HG02884 (cell line): ENCODE data around the gene LTF.
"Not testable (repeated sequence)": the region's sequence is repeated elsewhere in the genome, so short reads cannot be mapped to it uniquely, and the experiment has no call there.

Experiments
- ATAC-seq: cut with Tn5 transposase; IDR thresholded peaks from one replicate; pipeline ENCODE4 v1.9.1; 2021; ENCODE audit warnings: mild to moderate bottlenecking, moderate library complexity; ENCODE audit not compliant: unreplicated experiment

Gene LTF

DNA sequence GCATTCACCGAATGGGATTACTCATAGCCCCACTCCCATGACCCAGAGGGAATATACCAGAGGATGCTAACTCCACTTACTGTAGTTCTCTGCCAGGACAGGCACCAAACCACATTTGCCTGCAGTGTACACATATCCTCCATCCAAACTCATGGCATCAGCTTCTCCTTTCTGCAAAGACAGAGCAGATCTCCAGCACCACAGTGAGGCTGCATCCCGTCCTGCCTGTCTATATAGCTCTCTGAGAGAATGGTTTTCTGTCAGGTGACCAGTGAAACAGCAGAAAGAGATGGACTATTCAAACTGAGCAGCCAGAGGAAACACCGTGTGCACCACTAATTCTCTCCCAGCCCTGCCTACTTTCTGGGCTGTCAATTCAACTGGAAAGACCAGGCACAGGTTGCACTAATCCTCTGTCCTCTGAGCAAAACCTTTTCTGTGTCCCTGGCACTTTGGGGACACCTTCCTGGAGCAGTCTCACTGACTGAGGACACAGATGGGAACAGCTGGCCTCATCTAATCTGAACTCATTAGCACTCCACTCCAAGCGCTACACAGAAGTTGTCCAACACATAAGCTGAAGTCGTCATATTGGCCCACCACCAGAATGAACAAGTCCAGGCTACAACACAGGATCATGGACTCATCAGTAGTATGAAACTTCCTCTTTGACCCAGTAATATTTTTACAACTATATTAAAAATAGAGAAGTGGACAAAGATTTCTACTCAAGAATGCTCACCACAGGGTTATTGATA lies 17.3 kb downstream of the LTF start:
- no peak for ATAC-seq

DNA sequence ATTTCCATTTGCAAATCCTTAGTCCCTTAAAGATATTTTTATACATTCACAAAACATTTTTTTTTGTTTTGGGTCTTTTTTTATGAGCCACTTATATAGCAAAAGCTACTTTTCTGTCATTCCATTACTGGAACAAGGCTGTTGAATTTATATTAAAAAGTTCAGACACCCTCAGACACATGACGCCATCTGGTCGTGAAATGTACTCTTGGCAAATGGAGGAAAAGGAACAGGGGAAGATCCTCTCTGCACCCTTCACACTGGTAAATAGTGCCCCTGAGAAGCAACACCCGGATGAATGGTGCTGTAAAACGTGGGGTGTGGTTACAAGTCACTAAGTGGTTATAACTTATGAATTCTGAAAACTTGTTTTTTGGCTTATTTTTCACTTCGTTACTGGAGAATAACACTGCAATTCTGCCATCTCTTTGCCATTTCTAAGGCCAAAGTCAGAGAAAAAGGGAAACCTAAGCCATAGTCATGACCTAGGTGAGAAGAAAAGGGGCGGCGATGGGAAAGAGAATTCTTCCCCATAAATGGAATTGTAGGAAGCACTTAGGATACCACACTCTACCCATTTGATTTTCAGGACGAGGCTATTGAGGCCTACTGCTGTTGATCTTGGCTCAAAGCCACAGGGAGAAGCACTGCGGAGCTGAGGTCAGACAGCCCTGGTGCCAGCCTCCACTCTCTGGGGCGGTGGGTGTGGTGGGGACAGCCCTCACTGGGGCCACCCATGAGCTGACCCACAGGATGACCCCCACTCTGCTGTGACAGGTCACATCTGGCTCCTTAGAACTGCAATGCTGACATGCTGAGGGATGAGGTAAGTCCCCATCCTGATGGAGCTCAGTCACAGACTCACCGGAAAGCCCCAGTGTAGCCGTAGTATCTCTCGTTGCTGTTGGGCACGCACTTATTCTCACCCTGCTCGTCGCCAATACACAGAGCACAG lies 21.9 kb downstream of the LTF start:
- ATAC-seq: no peak

DNA sequence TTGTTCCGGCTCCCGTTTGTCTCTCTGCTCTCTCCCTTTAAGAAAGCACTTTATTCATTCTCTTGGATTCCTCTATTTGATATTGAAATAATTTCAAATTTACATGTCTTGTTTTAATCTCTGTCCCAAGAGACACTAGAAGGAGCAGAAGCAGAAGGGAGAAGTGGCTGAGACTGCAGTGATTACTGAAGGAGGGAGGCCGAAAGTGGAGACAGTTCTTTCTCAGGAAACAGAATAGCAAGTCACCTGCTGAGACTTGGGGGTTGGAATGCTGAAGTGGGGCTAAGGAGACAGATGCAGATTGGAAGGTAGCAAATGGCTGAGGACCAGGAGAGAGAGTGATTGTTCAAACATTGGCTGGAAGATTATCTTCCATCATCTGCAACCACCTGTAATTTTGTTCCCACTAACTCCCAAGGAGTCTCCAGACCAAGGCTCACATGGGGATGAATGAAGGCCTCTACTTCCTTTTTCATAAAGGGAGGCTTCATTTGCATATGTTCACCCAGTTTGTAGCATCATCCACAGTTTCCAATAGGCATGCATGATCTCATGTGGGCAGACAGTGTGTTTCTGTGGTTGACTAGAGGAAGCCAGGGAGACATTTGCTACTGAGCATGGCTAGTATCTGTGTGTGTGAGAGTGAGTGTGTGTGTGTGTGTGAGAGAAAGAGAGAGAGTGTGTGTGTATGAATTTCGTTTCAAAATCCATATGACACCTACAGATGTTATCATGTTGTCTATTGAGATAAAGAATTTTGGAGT lies 24.0 kb downstream of the LTF start:
- ATAC-seq: peak; percentile 84

DNA sequence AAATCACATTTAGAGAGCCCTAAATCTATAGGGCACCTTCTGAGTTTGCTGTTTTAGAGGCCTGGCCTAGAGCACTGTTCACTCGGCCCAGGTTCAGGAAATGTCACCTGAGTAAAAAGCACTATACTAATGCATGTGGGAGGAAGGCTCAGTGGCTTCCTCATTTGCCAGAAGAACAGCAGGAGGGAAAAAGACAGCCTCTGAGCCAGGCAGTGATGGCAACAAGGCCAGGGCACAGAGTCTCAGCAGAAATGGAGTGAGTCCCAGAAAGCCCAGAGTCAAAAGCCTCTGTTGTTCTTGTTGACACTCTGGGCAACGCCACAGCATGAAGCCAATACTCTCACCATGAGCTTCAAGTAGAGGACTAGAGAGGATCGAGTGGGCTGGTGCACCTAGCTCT lies 25.9 kb downstream of the LTF start:
- no peak for ATAC-seq

DNA sequence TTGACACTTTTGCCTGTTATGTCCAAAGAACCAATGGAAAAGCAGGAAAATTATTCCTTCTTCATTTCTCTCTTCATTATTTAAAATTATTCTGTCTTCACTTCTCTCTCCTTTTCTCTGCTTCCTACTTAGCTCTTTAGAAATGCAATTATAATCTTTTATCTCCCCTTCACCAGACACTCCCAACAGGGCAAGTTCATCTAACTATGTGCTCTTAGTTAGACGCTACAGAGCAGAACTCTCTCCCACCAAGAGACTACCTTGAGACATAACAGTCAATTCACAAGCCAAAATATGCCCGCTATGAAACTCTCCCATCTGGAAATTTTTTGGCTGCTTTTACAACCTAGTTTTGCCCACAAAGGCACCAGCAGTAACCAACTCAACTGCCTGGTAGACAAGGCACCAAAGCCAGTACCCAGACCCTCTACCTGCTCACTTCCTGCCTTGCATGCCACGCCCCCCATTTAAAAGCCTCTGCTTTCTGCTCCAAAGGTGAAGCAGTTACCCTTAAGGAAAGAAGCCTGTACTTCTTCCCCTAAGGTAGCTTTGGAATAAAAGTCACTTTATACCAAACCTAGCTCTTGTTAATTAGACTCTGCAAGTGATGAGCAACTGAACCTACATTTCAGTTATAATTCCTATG lies 29.5 kb downstream of the LTF start:
- no peak for ATAC-seq

DNA sequence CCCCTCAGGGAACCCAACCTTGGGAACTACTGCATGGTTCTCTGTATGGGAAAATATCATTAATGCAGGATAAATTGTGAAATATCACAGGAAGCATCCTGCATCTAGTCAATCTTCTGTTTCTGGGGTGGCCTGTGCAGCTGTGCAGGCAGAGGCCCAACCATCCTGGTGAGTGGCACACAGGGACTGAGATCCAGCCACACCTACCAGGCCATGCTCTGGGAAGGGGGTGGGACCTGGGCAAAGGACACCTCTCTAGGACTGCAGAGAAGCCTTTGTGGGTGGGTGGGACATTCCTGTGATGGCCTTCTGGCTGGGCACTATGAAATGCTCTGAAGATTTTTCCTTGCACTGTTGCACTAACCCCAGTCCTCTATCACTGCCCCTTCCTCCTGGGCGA lies 30.9 kb downstream of the LTF start:
- no peak for ATAC-seq

DNA sequence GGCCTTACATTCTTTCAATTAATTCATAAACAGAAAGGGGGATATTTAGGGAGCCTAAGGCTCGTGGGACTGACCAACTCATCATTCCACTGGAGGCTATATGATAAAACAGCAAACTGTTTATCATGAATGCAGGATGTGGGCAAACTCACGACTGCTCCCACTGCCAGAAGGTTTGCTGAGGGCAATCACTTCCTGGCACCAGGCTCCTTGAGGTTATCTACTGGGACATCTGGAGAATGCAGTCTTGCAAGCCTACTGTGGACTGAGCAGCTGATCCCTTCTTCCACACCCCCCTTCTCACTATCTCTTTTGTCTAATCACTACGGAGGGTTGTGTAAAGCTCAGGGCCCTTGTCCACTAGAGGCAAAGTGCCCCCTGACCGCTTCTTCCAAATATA lies 31.6 kb downstream of the LTF start:
- ATAC-seq: not testable (repeated sequence)

DNA sequence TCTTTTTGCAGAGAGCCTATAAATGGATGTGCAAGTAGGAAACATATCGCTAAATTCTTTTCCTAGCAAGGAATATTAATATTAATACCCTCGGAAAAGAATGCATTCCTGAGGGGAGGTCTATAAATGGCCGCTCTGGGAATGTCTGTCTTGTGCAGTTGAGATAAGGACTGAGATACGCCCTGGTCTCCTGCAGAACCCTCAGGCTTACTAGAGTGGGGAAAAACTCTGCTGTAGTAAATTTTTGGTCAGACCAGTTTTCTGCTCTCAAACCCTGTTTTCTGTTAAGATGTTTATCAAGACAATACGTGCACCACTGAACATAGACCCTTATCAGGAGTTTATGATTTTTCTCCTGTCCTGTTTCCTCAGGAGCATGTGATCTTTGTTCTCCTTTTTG lies 32.8 kb downstream of the LTF start:
- not testable (repeated sequence) for ATAC-seq

DNA sequence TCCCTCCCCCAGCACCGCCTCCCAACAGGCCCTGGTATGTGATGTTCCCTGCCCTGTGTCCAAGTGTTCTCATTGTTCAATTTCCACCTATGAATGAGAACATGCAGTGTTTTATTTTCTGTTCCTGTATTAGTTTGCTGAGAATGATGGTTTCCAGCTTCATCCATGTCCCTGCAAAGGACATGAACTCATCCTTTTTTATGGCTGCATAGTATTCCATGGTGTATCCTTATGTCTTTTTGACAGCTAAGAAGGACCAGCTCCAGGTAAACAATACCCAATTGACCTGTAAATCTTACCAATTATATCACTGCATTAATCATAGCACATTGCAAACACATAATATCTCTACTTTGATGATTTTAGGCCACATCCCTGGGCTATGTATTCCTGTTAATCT lies 33.8 kb downstream of the LTF start:
- not testable (repeated sequence) for ATAC-seq

DNA sequence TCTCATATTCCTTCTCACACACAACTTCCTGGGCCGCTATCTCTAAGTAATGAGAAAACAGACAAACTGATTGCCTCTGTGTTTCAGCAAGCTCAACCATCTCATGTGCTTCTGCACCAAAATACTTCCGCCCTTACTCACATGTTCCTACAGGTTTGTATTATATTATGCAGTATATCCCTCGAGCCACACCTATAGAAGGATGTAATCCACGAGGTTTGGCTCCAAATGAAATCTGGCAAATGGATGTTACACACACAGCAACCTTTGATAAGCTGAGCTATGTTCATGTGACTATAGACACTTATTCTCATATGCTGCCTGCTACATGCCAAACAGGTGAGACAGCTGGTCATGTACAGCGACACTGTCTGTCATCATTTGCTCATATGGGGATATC lies 35.0 kb downstream of the LTF start:
- no peak for ATAC-seq

DNA sequence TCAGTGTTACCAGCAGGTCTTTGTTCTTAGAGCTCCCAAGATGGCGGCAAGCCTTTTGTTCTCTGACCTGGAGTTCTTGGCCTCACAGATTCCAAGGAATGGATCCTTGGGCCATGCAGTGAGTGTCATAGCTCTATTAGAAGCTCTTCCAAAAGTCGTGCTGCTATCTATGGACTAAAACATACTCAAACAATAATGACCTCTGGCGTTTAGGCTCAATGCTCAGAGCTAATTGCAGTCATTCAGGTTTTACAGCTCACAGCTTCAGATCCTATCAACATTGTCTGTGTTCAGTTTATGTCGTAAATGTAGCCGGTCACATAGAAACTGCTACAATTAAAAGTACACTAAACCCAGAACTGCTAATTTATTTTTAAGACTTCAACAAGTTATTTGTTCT lies 35.5 kb downstream of the LTF start:
- ATAC-seq: no peak

DNA sequence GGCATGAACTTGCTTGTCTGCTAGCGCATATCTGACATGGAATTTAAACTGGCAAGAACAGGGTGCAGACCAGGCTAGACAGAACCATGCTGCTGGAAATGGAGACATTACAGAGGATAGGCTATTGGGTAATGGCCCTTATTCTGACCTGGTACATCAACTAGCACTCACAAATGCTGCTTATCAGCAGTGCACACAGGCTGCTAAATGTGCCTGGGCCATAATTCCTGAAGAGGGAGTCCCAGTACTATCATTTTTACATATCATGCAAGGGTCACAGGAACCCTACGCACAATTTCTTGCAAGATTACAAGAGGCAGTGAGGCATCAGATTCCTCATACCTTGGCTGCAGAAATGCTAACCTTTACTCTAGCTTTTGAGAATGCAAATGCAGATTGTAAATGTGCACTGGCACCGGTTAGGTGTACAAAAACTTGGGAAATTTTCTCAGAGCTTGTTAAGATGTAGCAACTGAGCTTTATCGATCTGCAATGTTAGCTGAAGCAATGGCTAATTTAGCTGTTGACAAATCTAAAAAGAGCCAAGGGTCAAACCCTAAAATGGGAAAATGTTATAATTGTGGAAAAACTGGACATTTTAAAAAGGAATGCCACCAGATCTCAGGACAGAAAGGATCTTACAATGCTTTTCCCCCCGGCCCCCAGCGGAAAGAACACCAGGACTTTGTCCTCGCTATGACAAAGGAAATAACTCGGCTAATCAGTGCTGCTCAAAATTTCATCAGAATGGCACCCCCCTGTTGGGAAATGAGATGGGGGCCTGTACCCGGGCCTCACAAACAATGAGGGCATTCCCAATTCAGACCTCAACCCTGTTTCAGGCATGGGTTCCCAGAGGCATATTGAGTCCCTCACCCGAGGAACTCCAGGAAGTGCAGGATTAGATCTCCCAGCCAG lies 36.5 kb downstream of the LTF start:
- no peak for ATAC-seq

DNA sequence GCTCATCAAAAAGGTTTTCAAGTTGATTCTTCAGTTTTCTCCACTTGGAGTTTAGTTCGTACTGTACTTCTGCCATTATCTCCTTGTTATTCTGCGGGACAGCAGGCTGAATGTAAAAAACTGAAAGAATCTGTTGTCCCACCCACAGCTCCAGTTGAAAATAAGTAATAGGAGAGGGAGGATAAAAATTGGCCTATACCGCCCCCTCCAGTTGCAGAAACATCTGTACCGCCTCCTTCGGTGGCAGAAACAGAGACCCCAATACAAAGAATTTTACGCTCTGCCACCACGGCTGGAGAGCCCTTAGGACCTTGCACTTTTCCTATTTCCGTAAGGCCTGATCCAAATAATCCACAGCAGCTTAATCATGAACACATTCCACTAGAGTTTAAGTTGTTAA lies 37.3 kb downstream of the LTF start:
- not testable (repeated sequence) for ATAC-seq

DNA sequence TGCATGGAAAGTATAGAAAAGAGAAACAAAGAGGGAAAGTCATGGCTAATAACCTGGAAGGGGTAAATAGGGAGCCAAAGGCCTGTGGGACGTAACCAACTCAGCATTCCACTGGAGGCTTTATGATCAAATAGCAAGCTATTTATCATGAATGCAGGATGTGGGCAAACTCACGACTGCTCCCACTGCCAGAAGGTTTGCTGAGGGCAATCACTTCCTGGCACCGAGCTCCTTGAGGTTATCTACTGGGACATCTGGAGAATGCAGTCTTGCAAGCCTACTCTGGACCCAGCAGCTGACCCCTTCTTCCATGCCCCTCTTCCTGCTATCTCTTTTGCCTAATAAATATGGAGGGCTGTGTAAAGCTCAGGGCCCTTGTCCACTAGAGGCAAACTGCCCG lies 38.2 kb downstream of the LTF start:
- ATAC-seq: not testable (repeated sequence)

DNA sequence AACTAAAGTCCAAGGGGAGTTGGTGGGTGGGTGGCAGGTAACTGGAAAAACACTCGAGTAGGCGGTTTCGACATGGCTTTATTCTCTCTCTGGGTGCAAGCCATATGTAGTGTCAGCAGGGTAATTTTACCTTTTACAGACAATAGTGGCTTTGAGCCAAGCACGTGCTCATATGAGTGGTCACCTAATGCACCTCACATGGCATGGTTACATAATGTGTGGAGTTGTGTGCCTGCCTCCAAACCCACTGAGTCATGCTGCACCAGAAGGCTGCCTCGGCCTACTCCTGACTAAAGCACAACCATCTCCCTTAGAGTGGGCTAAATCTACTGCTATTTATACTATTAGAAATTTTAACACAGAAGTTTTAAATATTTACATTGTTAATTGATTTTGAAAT lies 41.1 kb downstream of the LTF start:
- ATAC-seq: no peak

DNA sequence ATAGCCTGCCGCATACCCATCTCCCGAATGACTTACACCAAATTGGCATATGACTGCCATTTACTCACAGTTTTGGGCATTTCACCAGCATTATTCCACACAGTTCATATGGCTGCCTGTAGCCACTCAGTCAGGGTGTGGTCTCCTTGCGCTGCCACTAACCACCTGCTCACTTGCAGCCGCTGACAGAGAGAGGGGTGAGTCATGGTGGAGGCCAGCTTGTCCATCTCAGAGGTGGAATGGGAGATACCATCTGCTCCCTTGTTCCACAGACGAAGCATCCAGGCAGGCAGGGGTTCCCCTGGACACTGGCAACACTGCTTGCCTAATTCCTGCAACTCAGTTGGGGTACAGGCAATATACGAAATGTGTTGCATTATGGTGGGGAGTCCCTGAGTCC lies 42.1 kb downstream of the LTF start:
- ATAC-seq: no peak

DNA sequence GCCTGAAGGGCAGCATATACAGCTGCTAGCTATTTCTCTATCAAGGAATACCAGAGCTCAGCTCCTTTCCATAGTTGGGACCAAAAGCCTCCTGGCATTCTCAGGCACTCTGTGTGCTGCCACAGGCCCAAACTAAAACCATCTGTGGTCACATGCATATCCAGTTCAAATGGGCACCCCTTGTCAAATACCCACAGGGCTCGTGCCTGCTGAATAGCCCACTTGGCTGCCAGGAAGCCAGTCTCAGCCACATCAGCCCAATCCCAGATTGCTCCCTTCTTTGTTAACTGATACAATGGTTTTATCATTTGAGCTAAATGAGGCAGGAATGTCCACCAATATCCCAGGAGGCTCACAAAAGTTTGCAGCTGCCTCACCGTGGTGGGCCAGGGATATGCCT lies 43.8 kb downstream of the LTF start:
- no peak for ATAC-seq

DNA sequence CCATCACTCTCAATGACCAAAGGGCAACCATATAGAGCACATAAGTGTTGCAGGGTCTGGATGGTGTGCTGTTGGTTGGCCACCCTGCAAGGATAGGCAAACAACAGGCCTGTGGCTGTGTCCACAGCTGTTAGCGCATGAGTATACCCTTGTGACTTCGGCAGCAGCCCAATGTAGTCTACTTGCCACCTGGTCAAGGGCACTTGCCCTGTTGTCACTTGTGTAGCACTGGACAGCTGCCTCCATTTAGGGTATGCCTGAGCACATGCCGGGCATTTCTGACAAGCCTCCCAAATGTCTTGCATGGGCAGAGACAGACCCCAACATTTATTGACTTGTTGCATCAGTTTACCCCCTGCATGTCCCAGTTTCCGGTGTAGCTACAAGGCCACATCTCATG lies 44.9 kb downstream of the LTF start:
- no peak for ATAC-seq

DNA sequence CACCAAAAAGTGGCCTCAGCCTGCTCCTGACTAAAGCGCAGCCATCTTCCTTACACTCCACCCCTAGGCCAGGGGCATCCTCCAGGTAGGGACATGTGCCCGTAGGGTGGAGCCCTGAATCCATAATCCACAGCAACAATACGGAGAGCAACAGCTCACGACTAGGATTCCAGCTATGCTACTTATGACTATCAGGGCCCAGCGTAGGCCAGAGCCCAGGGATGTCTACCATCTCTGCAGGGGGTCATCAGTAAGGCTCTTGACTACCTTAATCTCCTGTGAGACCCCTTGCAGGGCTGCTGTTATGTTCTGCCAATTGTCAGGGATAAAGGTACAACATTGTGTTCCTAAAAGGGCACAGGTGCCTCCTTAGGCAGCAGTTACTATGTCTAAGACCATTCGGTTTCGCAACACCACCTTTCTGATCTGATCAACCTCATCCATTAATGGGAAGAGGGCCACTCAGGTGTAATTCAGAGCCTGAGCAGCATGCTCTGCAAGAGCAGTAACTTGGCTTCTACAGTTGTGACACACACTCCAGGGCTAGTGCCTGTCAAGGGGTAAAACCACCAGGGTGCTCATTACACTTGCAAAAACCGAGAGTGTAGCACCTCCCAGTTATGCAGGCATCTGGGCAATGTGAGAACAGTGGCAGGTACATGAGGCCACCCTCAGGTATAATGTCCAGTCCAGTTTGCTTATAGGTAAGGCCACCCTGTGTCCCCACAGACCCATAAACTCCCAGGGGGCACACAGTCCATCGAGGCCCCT lies 46.7 kb downstream of the LTF start:
- no peak for ATAC-seq
